ENCODE results near the gene FH.

The FH gene

GRCh38 chr1:241475671-241476070, 43.9 kb downstream of the FH start:
- ChIA-PET CTCF (no interaction called here), POLR2A (no interaction called here)
- Histone ChIP-seq H3K4me3 (ENCODE audit: low read depth, low read length) (no peak overlapping the region), H3K9me3 (ENCODE audit: control insufficient read depth, insufficient read depth, low read depth, low read length) (no peaks in the 10 kb centered on the region), H3K36me3 (ENCODE audit: control insufficient read depth in 2 of 2, insufficient read depth in 1 of 2, low read length in 2 of 2) (no peaks in the 10 kb centered on the region), H3K27ac (ENCODE audit: extremely low read depth, low read depth, low read length) (no peak overlapping the region), H3K4me1 (ENCODE audit: control insufficient read depth, insufficient read depth, low read length) (no peaks in the 10 kb centered on the region)
- TF ChIP-seq, protein P1, sequence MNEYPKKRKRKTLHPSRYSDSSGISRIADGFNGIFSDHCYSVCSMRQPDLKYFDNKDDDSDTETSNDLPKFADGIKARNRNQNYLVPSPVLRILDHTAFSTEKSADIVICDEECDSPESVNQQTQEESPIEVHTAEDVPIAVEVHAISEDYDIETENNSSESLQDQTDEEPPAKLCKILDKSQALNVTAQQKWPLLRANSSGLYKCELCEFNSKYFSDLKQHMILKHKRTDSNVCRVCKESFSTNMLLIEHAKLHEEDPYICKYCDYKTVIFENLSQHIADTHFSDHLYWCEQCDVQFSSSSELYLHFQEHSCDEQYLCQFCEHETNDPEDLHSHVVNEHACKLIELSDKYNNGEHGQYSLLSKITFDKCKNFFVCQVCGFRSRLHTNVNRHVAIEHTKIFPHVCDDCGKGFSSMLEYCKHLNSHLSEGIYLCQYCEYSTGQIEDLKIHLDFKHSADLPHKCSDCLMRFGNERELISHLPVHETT (tag by site-specific recombination; IDR thresholded peaks at IDR 0.05), result no peak
- no peak for TF ChIP-seq ZFP3 (tag by site-specific recombination; IDR thresholded peaks at IDR 0.05; ENCODE audit: low read depth)
- TF ChIP-seq ZNF580 (tag by site-specific recombination; IDR thresholded peaks at IDR 0.05), result no peak
- no peak for TF ChIP-seq ZNF501 (tag by site-specific recombination; IDR thresholded peaks at IDR 0.05)
- TF ChIP-seq, protein P2, sequence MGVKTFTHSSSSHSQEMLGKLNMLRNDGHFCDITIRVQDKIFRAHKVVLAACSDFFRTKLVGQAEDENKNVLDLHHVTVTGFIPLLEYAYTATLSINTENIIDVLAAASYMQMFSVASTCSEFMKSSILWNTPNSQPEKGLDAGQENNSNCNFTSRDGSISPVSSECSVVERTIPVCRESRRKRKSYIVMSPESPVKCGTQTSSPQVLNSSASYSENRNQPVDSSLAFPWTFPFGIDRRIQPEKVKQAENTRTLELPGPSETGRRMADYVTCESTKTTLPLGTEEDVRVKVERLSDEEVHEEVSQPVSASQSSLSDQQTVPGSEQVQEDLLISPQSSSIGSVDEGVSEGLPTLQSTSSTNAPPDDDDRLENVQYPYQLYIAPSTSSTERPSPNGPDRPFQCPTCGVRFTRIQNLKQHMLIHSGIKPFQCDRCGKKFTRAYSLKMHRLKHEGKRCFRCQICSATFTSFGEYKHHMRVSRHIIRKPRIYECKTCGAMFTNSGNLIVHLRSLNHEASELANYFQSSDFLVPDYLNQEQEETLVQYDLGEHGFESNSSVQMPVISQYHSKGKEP (tag by site-specific recombination; IDR thresholded peaks at IDR 0.05), result no peak
- no peak for TF ChIP-seq ZNF518A (tag by site-specific recombination; conservative IDR thresholded peaks at IDR 0.05; ENCODE audit: low read depth)
- no peak for TF ChIP-seq GLIS2 (tag by site-specific recombination; IDR thresholded peaks at IDR 0.05)
- TF ChIP-seq ZNF660 (tag by site-specific recombination; IDR thresholded peaks at IDR 0.05), result no peak
- no peak for TF ChIP-seq ZNF707 (tag by site-specific recombination; IDR thresholded peaks at IDR 0.05)
- TF ChIP-seq ZNF138 (tag by site-specific recombination; IDR thresholded peaks at IDR 0.05; ENCODE audit: borderline replicate concordance), result no peak
- TF ChIP-seq SETDB1 (IDR thresholded peaks at IDR 0.05; ENCODE audit: insufficient read length, low read length), result no peak
- no peak for TF ChIP-seq ZNF19 (tag by site-specific recombination; IDR thresholded peaks at IDR 0.05; ENCODE audit: low read depth)

- ChIA-PET CTCF (no interaction called here), POLR2A (no interaction called here)
- H3K27ac ChIP-seq (ENCODE audit: extremely low read depth, low read depth, low read length), result no peak overlapping the region
- no peak overlapping the region for H3K4me3 ChIP-seq (ENCODE audit: low read depth, low read length)
- H3K4me1 ChIP-seq (ENCODE audit: control insufficient read depth, insufficient read depth, low read length), result no peaks in the 10 kb centered on the region
- H3K9me3 ChIP-seq (ENCODE audit: control insufficient read depth, insufficient read depth, low read depth, low read length), result no peaks in the 10 kb centered on the region
- no peaks in the 10 kb centered on the region for H3K36me3 ChIP-seq (ENCODE audit: control insufficient read depth in 2 of 2, insufficient read depth in 1 of 2, low read length in 2 of 2)
- TF ChIP-seq ZBTB1 (tag by site-specific recombination; IDR thresholded peaks at IDR 0.05) (no peak), ZBTB17 (tag by site-specific recombination; IDR thresholded peaks at IDR 0.05) (no peak), ZNF394 (tag by site-specific recombination; IDR thresholded peaks at IDR 0.05; ENCODE audit: borderline replicate concordance) (no peak), ZNF426 (tag by site-specific recombination; IDR thresholded peaks at IDR 0.05) (no peak), REPIN1 (tag by site-specific recombination; IDR thresholded peaks at IDR 0.05; ENCODE audit: low read depth) (no peak)
Measured at GRCh38 chr1:241473026-241473425, 46.5 kb downstream of the FH start.

All from HEK293 (cell line).